Measurements from ENCODE around the gene PRM3. TPM values are rescaled to one million over a fixed set of nuclear protein-coding genes. Genes with fewer than 3 reads are reported as not detected.
A peak's percentile ranks its signal among the peaks of the same experiment; 100 is the strongest.

PRM3 gene
- total RNA-seq, 1 experiment from 2014 or later = not detected

DNA sequence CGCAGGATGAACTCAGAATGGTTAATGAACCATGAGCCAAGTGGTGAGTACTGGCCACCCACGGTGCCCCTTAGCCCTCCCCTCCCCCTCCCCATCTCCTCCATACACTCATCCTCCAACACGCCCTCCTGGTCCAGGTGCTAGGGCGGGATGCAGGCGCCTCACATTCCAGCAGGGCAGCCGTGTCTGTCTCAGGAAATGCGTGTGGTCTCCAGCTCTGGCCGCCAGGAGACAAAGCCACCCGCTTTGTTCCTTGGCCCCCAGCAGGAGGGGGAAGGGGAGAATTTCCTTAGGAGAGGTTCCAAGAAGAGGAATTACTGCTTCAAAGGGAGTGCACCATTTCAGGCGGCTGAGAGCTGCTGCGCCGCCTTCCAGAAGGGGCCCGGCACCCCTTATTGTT is 42.1 kb upstream of the PRM3 start:
- H2BK15ac ChIP-seq (ENCODE audit: low read depth, low read length) = no peak overlapping the region
- peaks cover 5 to 6% (median 5%) of the 10 kb centered on the region in 3 experiments; a peak in 4 of 7 replicates for H3K36me3 Mint-ChIP-seq (ENCODE audit: insufficient read depth in 1 of 3, low read depth in 3 of 3)
- no peak overlapping the region for H4K8ac ChIP-seq (replicated peaks; ENCODE audit: insufficient read length, low read depth, low read length)
- no peaks in the 10 kb centered on the region for H3K9me3 ChIP-seq (ENCODE audit: control insufficient read depth, low read depth, low read length)
- H4K20me1 ChIP-seq (ENCODE audit: control insufficient read depth, insufficient read depth, insufficient read length) = no peaks in the 10 kb centered on the region
- H2BK120ac ChIP-seq (ENCODE audit: low read depth, low read length, poor library complexity, severe bottlenecking) = no peak overlapping the region
- H3K18ac ChIP-seq (ENCODE audit: insufficient read length, low read depth, low read length) = peak overlapping the region; percentile 63
- H3K4me1 ChIP-seq (ENCODE audit: insufficient read depth, low read length) = peaks cover 6% of the 10 kb centered on the region; the same call in 1 of the 2 replicates
- no peaks in the 10 kb centered on the region; the same call in 1 of the 2 replicates for H3K27me3 Mint-ChIP-seq (ENCODE audit: low read depth)
- no peak overlapping the region for H3T11ph ChIP-seq (ENCODE audit: low read length)
- peak overlapping the region in 1 of 3 experiments; percentile 100; a peak in 1 of 7 replicates for H3K27ac Mint-ChIP-seq
- H3K4me2 ChIP-seq (ENCODE audit: insufficient read depth, insufficient read length, low read length) = peak overlapping the region; percentile 43
- no peak overlapping the region for H3K4ac ChIP-seq (ENCODE audit: low read depth, low read length)
- DNase-seq = peak; percentile 98
- TF ChIP-seq, protein P1, sequence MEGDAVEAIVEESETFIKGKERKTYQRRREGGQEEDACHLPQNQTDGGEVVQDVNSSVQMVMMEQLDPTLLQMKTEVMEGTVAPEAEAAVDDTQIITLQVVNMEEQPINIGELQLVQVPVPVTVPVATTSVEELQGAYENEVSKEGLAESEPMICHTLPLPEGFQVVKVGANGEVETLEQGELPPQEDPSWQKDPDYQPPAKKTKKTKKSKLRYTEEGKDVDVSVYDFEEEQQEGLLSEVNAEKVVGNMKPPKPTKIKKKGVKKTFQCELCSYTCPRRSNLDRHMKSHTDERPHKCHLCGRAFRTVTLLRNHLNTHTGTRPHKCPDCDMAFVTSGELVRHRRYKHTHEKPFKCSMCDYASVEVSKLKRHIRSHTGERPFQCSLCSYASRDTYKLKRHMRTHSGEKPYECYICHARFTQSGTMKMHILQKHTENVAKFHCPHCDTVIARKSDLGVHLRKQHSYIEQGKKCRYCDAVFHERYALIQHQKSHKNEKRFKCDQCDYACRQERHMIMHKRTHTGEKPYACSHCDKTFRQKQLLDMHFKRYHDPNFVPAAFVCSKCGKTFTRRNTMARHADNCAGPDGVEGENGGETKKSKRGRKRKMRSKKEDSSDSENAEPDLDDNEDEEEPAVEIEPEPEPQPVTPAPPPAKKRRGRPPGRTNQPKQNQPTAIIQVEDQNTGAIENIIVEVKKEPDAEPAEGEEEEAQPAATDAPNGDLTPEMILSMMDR (conservative IDR thresholded peaks at IDR 0.05) = peak; percentile 60
- H3K4me3 Mint-ChIP-seq = peak overlapping the region in 1 of 2 experiments; percentile 35; a peak in 1 of 5 replicates
- H3K79me2 ChIP-seq (ENCODE audit: insufficient read depth, low read length) = no peaks in the 10 kb centered on the region
- H2BK5ac ChIP-seq (ENCODE audit: insufficient read length, low read length) = no peak overlapping the region
- H2AFZ ChIP-seq (ENCODE audit: low read length) = no peak overlapping the region
- no peaks in the 10 kb centered on the region for H3K27me3 ChIP-seq (ENCODE audit: insufficient read depth, low read length)
- H4K5ac ChIP-seq (ENCODE audit: insufficient read length, low read depth, low read length) = no peak overlapping the region
- H3K9me3 Mint-ChIP-seq = peaks cover 0 to 4% of the 10 kb centered on the region in 2 experiments; a peak in 2 of 5 replicates
- no peak overlapping the region for H3K9ac ChIP-seq (ENCODE audit: extremely low read depth, insufficient read length, low read length)
- no peak overlapping the region for H2AK5ac ChIP-seq (ENCODE audit: insufficient read length, low read length)
- H3K4me1 Mint-ChIP-seq = peaks cover 53 to 57% of the 10 kb centered on the region in 2 experiments
- no peaks in the 10 kb centered on the region for H3K79me1 ChIP-seq (ENCODE audit: insufficient read depth, low read depth, low read length, poor library complexity, severe bottlenecking)
- H2BK20ac ChIP-seq (ENCODE audit: low read depth, low read length, poor library complexity, severe bottlenecking) = no peak overlapping the region
- H3K14ac ChIP-seq (ENCODE audit: insufficient read depth, low read length) = no peak overlapping the region
- no peak overlapping the region for H3K23ac ChIP-seq (ENCODE audit: insufficient read length, low read depth, low read length)
- WGBS (ENCODE audit: extremely low coverage, insufficient read length, low lambda C conversion rate) = no CpG with 5 or more reads among the region's 13 CpGs
- H4K91ac ChIP-seq (ENCODE audit: insufficient read length, low read depth, low read length) = no peak overlapping the region
- H3K23me2 ChIP-seq (ENCODE audit: insufficient read length, low read depth, low read length, poor library complexity, severe bottlenecking) = no peaks in the 10 kb centered on the region
- H2BK12ac ChIP-seq (ENCODE audit: insufficient read length, low read depth, low read length) = no peak overlapping the region
- no peak overlapping the region for H3K56ac ChIP-seq (ENCODE audit: insufficient read length, low read depth, low read length)
- peak overlapping the region; percentile 95 for H3K27ac ChIP-seq (ENCODE audit: insufficient read length, low read depth, low read length)

Data from H9 (cell line).